GM23248 (cell line): ENCODE results near the gene POT1. TPM values are rescaled to one million over a fixed set of nuclear protein-coding genes. Genes with fewer than 3 reads are reported as not detected.

Source experiments
- DNase-seq: peaks from one replicate; pipeline ENCODE4 v3.0.0-alpha.2; 2015
- H2AFZ ChIP-seq: fragments of 200-600 bp; sonication (generic); 2 replicates; pipeline ENCODE4 v1.6.1; 2016; ENCODE audit warnings: antibody characterized with exemption
- H3F3A ChIP-seq: fragments of 200-600 bp; sonication (generic); 2 replicates; pipeline ENCODE4 v1.6.1; 2016; ENCODE audit warnings: mild to moderate bottlenecking, antibody characterized with exemption, mixed run types; ENCODE audit not compliant: insufficient read depth
- H3K27ac ChIP-seq: fragments of 200-600 bp; sonication (generic); 2 replicates; pipeline ENCODE4 v1.5.1; 2016; ENCODE audit warnings: mild to moderate bottlenecking
- H3K27me3 ChIP-seq: fragments of 200-600 bp; sonication (generic); replicated peaks from 2 replicates; pipeline ENCODE4 v1.6.1; 2016; ENCODE audit warnings: mild to moderate bottlenecking; ENCODE audit not compliant: insufficient read depth
- H3K36me3 ChIP-seq: fragments of 200-600 bp; sonication (generic); 2 replicates; pipeline ENCODE4 v1.6.1; 2016; ENCODE audit warnings: low read depth, mild to moderate bottlenecking
- H3K4me1 ChIP-seq: fragments of 200-600 bp; sonication (generic); 2 replicates; pipeline ENCODE4 v1.6.1; 2016; ENCODE audit warnings: mild to moderate bottlenecking; ENCODE audit not compliant: insufficient read depth
- H3K4me2 ChIP-seq: fragments of 200-600 bp; sonication (generic); one replicate; pipeline ENCODE4 v1.6.1; 2016; ENCODE audit warnings: mild to moderate bottlenecking; ENCODE audit not compliant: unreplicated experiment
- H3K4me3 ChIP-seq: fragments of 200-600 bp; sonication (generic); 2 replicates; pipeline ENCODE4 v1.5.1; 2016; ENCODE audit warnings: mild to moderate bottlenecking
- H3K79me2 ChIP-seq: fragments of 200-600 bp; sonication (generic); 2 replicates; pipeline ENCODE4 v1.6.1; 2016; ENCODE audit warnings: mild to moderate bottlenecking; ENCODE audit not compliant: insufficient read depth
- H3K9ac ChIP-seq: fragments of 200-600 bp; sonication (generic); 2 replicates; pipeline ENCODE4 v1.6.1; 2016; ENCODE audit warnings: mild to moderate bottlenecking
- H3K9me2 ChIP-seq: fragments of 200-600 bp; sonication (generic); 2 replicates; pipeline ENCODE4 v1.6.1; 2016; ENCODE audit warnings: mixed run types, mild to moderate bottlenecking, moderate library complexity; ENCODE audit not compliant: insufficient read depth
- H3K9me3 ChIP-seq: fragments of 200-600 bp; sonication (generic); one replicate; pipeline ENCODE4 v1.6.1; 2017; ENCODE audit warnings: low read depth
- H4K20me1 ChIP-seq: fragments of 200-600 bp; sonication (generic); 2 replicates; pipeline ENCODE4 v1.6.0; 2016; ENCODE audit not compliant: insufficient read depth
- EZH2 ChIP-seq: fragments of 200-600 bp; sonication (generic); IDR thresholded peaks from 2 replicates; pipeline ENCODE4 v1.6.1; 2018; ENCODE audit warnings: antibody characterized with exemption, mild to moderate bottlenecking; ENCODE audit not compliant: insufficient read depth, poor library complexity, severe bottlenecking
- EZH2phosphoT487 ChIP-seq: fragments of 200-600 bp; sonication (generic); IDR thresholded peaks from 2 replicates; pipeline ENCODE4 v1.6.1; 2018; ENCODE audit warnings: antibody characterized with exemption, moderate library complexity, mild to moderate bottlenecking, low read depth; ENCODE audit not compliant: insufficient read depth
- WGBS, 2 experiments: methylation state at CpG; one replicate each; pipeline ENCODE4 v1.1.6; 2015 to 2017; ENCODE audit warnings: low lambda C conversion rate in 2 of 2, low coverage in 1 of 2; ENCODE audit errors: missing lambda C conversion rate in 2 of 2; 5-methylcytosine and 5-hydroxymethylcytosine counted together
- in situ Hi-C: fragments of 300-500 bp; cut with MboI; formaldehyde crosslinking; loops from 2 replicates; pipeline ENCODE4 v1.15.0; 2020
- polyA plus RNA-seq: library from polyadenylated mRNA; unstranded; fragments of >200 nt; fragmentation: Nextera tagmentation; extraction: Ambion mirVana; gene quantifications from 2 replicates; pipeline ENCODE4 v1.2.1, GENCODE V29; 2016
- total RNA-seq: library from RNA; depleted of rRNA; stranded (reverse); fragments of >200 nt; shearing (Covaris generic); gene quantifications from 2 replicates; pipeline ENCODE4 v1.2.3, GENCODE V29; 2014

The POT1 gene
- total and polyA plus RNA-seq, 2 experiments from 2014 or later = 12.5 to 15.8 TPM

DNA sequence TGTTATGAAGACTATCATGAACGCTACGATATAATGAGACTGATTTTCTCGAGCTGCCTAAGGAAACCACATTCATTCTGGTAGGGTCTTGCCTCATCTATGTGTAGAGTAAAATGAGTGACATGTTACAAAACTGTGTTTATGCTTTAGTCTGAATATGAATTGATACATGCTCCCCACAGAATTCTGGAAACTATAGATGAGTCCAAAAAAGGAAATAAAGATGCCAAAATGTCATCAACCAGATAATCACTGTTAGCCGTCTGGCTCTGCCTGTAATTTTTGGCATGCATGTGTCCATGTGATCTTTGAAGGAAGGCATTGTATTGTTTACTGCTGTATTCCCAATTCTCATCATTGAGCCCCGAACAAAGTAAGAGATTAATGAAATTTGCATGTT lies 121.4 kb downstream of the POT1 start:
- DNase-seq = no peak
- Histone ChIP-seq H4K20me1 (no peaks in the 10 kb centered on the region), H3K36me3 (no peaks in the 10 kb centered on the region), H3K9ac (no peak overlapping the region), H2AFZ (no peak overlapping the region), H3K4me2 (no peak overlapping the region), H3K9me2 (no peaks in the 10 kb centered on the region), H3K79me2 (no peaks in the 10 kb centered on the region), H3K4me1 (no peaks in the 10 kb centered on the region), H3K9me3 (no peaks in the 10 kb centered on the region), H3K27ac (no peak overlapping the region), H3K4me3 (no peak overlapping the region), H3K27me3 (peaks cover 4% of the 10 kb centered on the region; the same call in 1 of the 2 replicates), H3F3A (no peaks in the 10 kb centered on the region)
- TF ChIP-seq EZH2 = no peak
- no peak for TF ChIP-seq EZH2phosphoT487
- WGBS, 2 experiments = 2 to 4% methylated on average over 5 of the region's 5 CpGs
- in situ Hi-C loops = no loop called here

DNA sequence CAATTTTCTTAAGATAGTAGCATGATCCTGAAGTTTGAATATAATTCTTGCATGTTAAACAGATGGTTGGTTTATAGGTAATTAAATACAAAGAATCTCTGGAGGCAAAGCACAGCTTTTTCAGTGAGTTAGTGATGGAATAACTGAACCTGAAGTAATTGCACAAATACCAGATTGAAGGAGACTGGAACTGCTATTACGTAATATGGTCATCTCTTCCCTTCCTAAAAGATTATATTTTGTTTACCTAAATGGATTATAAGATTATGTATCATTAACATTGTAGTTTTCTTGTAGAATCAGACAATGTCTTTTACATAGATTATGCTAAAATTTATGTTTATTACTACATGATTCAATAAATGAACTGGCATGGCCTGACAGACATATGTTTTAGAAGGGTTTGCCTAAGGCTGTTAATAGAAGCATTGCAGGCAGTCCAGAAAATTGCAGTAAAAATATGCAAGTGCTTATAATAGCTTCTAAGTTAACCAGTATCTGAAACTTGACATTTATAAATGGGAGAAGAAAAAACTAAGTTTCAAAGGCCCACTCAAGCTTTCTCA lies 128.2 kb downstream of the POT1 start:
- Histone ChIP-seq H3F3A (no peaks in the 10 kb centered on the region), H3K36me3 (no peaks in the 10 kb centered on the region), H3K9me3 (no peaks in the 10 kb centered on the region), H3K4me2 (no peak overlapping the region), H3K4me1 (no peaks in the 10 kb centered on the region), H3K27me3 (no peaks in the 10 kb centered on the region), H3K27ac (no peak overlapping the region), H3K9ac (no peak overlapping the region), H3K4me3 (no peak overlapping the region), H2AFZ (no peak overlapping the region), H3K79me2 (no peaks in the 10 kb centered on the region), H4K20me1 (no peaks in the 10 kb centered on the region), H3K9me2 (no peaks in the 10 kb centered on the region)
- WGBS, 2 experiments = 23 to 44% methylated on average over 1 of the region's 1 CpG
- no peak for DNase-seq
- in situ Hi-C loops = no loop called here
- TF ChIP-seq EZH2phosphoT487 = no peak
- no peak for TF ChIP-seq EZH2

DNA sequence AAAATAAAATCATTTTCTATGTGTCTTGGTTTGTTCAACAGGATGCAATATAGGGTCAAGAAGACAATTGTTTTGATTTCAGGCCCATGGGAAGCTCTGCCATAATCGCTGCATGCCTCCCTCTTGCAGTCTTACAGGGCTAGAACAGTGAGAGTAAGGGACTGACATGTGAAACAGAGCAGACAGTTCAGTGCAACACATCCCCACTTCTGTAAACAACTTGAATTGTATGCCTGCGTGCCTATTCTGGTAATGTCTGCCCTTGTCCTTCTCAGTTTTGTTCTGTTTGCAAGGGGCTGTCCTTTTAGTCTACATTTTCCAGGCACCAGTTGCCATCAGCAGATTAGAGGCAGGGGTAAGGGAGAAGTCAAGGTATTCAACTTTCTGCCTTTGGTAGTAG lies 129.2 kb downstream of the POT1 start:
- Histone ChIP-seq H3K4me3 (no peak overlapping the region), H4K20me1 (no peaks in the 10 kb centered on the region), H3K9me2 (no peaks in the 10 kb centered on the region), H3K9me3 (no peaks in the 10 kb centered on the region), H3K27me3 (no peaks in the 10 kb centered on the region), H3F3A (no peaks in the 10 kb centered on the region), H3K27ac (no peak overlapping the region), H3K36me3 (no peaks in the 10 kb centered on the region), H3K4me2 (no peak overlapping the region), H3K4me1 (no peaks in the 10 kb centered on the region), H2AFZ (no peak overlapping the region), H3K9ac (no peak overlapping the region), H3K79me2 (no peaks in the 10 kb centered on the region)
- TF ChIP-seq EZH2phosphoT487 = no peak
- TF ChIP-seq EZH2 = no peak
- DNase-seq = no peak
- WGBS, 2 experiments = 13 to 15% methylated on average over 2 of the region's 2 CpGs
- in situ Hi-C loops = no loop called here

DNA sequence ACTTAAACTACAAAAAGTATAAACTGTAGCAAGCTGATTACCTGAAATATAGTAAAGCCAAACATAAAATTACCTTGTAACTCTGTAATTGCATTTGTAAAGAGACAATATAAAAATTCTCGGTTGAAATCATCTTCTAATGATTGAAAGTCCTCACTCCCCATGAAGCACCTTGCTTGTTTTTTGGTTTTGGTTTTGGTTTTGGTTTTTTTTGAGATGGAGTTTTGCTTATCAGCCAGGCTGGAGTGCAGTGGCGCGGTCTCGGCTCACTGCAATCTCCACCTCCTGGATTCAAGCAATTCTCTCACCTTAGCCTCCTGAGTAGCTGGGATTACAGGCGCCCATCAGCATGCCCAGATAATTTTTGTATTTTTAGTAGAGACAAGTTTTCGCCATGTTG lies 130.2 kb downstream of the POT1 start:
- Histone ChIP-seq H3K27me3 (no peaks in the 10 kb centered on the region), H3K9ac (no peak overlapping the region), H3K4me3 (no peak overlapping the region), H3K9me2 (no peaks in the 10 kb centered on the region), H4K20me1 (no peaks in the 10 kb centered on the region), H2AFZ (no peak overlapping the region), H3K27ac (no peak overlapping the region), H3K4me1 (no peaks in the 10 kb centered on the region), H3K4me2 (no peak overlapping the region), H3K36me3 (no peaks in the 10 kb centered on the region), H3K9me3 (no peaks in the 10 kb centered on the region), H3F3A (no peaks in the 10 kb centered on the region), H3K79me2 (no peaks in the 10 kb centered on the region)
- DNase-seq = no peak
- in situ Hi-C loops = no loop called here
- no peak for TF ChIP-seq EZH2
- TF ChIP-seq EZH2phosphoT487 = no peak
- 66 to 70% methylated on average over 6 of the region's 6 CpGs for WGBS, 2 experiments

DNA sequence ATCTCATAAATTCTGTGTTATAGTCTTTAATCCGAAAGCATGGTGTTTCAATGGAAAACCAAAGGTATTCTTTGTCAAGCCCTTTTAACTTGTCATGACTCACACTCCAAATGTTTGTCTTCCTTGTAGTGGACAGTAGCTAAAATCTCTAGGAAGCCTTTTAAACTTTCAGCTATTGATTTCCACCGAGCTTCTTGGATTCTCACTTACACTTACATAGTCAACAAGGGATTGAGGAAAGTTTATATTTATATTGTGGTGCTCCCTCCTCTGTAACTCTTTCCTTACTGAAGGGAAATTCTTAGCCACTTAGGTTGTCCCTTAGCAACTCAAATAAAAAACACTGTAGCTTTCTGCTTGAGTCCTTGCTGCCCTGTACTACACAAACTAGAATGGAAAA lies 132.9 kb downstream of the POT1 start:
- Histone ChIP-seq H3K27me3 (peaks cover 2% of the 10 kb centered on the region; the same call in 1 of the 2 replicates), H3F3A (no peaks in the 10 kb centered on the region), H3K4me3 (no peak overlapping the region), H3K9me3 (no peaks in the 10 kb centered on the region), H3K36me3 (no peaks in the 10 kb centered on the region), H3K4me1 (no peaks in the 10 kb centered on the region), H4K20me1 (no peaks in the 10 kb centered on the region), H3K79me2 (no peaks in the 10 kb centered on the region), H3K9me2 (no peaks in the 10 kb centered on the region), H3K4me2 (no peak overlapping the region), H3K27ac (no peak overlapping the region), H3K9ac (no peak overlapping the region), H2AFZ (no peak overlapping the region)
- TF ChIP-seq EZH2 = no peak
- TF ChIP-seq EZH2phosphoT487 = no peak
- WGBS, 2 experiments = 0 to 4% methylated on average over 2 of the region's 2 CpGs
- no peak for DNase-seq
- in situ Hi-C loops = no loop called here
